ENCODE results near the gene KCNT1. TPM values are rescaled to one million over a fixed set of nuclear protein-coding genes. Genes with fewer than 3 reads are reported as not detected.

Gene KCNT1
- polyA plus RNA-seq, 2 of the 4 experiments (the other 2 are of a cell fraction) = not detected

DNA sequence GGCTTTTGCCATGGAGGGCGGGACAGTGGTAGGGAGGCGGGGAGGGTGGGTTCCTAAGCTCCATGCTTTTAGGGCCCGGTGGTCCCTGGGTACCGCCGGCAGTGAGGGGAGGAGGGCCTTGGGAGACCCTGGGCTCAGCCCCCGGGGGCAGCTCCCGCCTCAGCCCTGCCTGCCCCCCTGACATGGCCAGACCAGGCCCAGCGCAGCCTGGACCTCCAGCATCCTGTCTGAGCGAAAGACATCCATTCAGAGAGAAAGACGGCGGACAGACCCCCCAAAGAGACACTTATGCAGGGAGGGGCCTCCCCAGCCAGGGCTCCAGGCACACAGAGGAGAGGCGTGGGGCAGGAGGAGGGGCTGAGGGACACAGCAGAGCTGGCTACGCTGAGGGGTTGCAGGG is 45.3 kb downstream of the KCNT1 start:
- Histone ChIP-seq H3K4me2 (no peak overlapping the region), H3K4me3 (no peak overlapping the region), H3K9me3 (no peaks in the 10 kb centered on the region), H3K27ac (no peak overlapping the region), H3K4me1 (no peaks in the 10 kb centered on the region)
- DNase-seq (ENCODE audit: low read depth in 1 of 2, low spot score in 1 of 2) (no peak), FAIRE-seq (no peak), ATAC-seq (no peak)
- POLR2A ChIA-PET = no interaction called here
- 78% methylated on average over 4 of the region's 13 CpGs for WGBS (ENCODE audit: missing lambda C conversion rate)
- CTCF ChIA-PET = no interaction called here
- TF ChIP-seq, protein P1, sequence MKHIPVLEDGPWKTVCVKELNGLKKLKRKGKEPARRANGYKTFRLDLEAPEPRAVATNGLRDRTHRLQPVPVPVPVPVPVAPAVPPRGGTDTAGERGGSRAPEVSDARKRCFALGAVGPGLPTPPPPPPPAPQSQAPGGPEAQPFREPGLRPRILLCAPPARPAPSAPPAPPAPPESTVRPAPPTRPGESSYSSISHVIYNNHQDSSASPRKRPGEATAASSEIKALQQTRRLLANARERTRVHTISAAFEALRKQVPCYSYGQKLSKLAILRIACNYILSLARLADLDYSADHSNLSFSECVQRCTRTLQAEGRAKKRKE (CRISPR knock-in tag; IDR thresholded peaks at IDR 0.05; ENCODE audit: low read depth) = no peak
- TF ChIP-seq CEBPB (IDR thresholded peaks at IDR 0.05) (no peak), KDM1A (IDR thresholded peaks at IDR 0.05; ENCODE audit: low read depth) (no peak), NPAS2 (CRISPR knock-in tag; IDR thresholded peaks at IDR 0.05; ENCODE audit: borderline replicate concordance) (no peak), ZSCAN20 (CRISPR knock-in tag; IDR thresholded peaks at IDR 0.05) (no peak), SREBF2 (IDR thresholded peaks at IDR 0.05) (no peak), RARB (CRISPR knock-in tag; IDR thresholded peaks at IDR 0.05) (no peak)
- TF ChIP-seq, protein P2, sequence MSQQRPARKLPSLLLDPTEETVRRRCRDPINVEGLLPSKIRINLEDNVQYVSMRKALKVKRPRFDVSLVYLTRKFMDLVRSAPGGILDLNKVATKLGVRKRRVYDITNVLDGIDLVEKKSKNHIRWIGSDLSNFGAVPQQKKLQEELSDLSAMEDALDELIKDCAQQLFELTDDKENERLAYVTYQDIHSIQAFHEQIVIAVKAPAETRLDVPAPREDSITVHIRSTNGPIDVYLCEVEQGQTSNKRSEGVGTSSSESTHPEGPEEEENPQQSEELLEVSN (IDR thresholded peaks at IDR 0.05; ENCODE audit: borderline replicate concordance, low read depth) = no peak

DNA sequence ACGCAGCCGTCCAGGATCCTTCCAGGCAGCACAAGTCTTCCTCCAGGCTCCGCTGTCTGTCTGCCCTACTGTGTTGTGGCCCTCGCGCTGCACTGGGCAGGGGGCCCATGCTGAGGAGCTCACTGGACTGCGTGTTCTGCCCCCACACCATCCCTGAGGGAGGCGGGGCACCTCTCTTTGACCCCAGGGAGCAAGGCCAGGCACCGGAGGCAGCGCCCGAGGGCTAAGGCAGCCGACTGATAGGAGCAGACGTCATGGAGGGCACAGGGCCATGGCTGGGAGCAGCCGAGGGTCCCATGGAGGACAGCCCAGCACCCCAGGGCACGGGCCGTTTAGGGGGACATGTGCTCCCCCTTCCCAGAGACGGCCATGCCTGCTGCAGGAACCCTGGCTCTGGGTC is 46.7 kb downstream of the KCNT1 start:
- no peak for DNase-seq (ENCODE audit: low read depth in 1 of 2, low spot score in 1 of 2)
- 49% methylated on average over 6 of the region's 16 CpGs for WGBS (ENCODE audit: missing lambda C conversion rate)
- H3K27ac ChIP-seq = no peak overlapping the region
- FAIRE-seq = no peak
- no peak for TF ChIP-seq CHD2 (IDR thresholded peaks at IDR 0.05; ENCODE audit: low read length, partially characterized antibody)
- no peak for TF ChIP-seq TP53 (CRISPR knock-in tag; IDR thresholded peaks at IDR 0.05)
- TF ChIP-seq NFE2L2 (conservative IDR thresholded peaks at IDR 0.05; ENCODE audit: low read length) = no peak
- no peak for TF ChIP-seq ESRRA (IDR thresholded peaks at IDR 0.05; ENCODE audit: borderline replicate concordance, low read length)
- TF ChIP-seq NR3C1 (IDR thresholded peaks at IDR 0.05) = no peak
- no peak for TF ChIP-seq CBX8 (IDR thresholded peaks at IDR 0.05)
- TF ChIP-seq POLR2A (IDR thresholded peaks at IDR 0.05; ENCODE audit: low read length) = no peak
- TF ChIP-seq RNF2 (IDR thresholded peaks at IDR 0.05; ENCODE audit: borderline replicate concordance, low read depth) = no peak
- ChIA-PET CTCF (no interaction called here), POLR2A (no interaction called here)
- ATAC-seq = no peak
- no peaks in the 10 kb centered on the region for H3K4me1 ChIP-seq
- H3K4me2 ChIP-seq = no peak overlapping the region
- no peak overlapping the region for H3K4me3 ChIP-seq
- no peaks in the 10 kb centered on the region for H3K9me3 ChIP-seq

DNA sequence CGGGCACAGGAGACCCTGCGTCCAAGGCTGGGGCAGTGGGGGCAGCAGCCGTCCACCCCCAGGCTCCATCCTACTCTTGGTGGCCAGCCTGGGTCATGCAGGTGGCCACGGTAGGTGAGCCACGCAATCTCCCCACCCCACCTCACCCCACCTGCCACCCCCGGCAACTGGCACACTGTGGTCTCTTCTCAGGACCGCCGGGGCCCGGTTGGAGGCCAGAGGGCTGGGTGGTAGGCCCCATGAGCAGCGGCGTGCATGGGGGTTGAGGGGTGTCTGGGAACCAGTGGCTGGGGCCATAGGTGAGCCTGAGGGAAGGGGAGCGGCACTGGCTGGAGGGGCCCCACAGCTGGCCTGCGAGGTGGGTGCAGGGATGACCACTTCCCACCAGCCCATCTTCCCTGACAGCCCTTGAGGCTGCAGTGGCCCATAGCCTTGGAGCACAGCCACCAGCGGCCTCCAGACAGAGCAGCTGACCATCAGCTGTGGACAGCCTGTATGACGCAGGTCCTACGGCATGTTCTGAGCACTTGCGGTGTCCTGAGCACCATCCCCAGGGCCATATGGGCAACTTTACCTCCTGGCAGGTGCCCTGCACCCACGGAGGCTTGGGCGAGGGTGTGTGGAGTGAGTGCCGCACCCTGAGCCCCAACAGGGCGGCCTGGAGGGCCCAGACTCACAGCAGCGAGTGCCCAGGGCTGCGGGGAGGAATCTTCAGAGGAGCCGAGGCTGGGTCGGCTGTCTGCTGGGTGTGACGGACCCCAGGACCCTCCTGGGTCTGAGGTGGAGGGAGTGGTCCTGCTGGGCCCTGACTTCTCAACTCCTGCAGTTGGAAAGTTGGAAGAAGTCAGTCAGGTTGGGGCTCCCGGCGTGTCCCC is 47.4 kb downstream of the KCNT1 start:
- 67% methylated on average over 6 of the region's 28 CpGs for WGBS (ENCODE audit: missing lambda C conversion rate)
- FAIRE-seq (no peak), DNase-seq (ENCODE audit: low read depth in 1 of 2, low spot score in 1 of 2) (no peak), ATAC-seq (no peak; a peak in 1 of 6 replicates)
- Histone ChIP-seq H3K4me1 (no peaks in the 10 kb centered on the region), H3K27ac (no peak overlapping the region), H3K4me2 (no peak overlapping the region), H3K4me3 (no peak overlapping the region), H3K9me3 (no peaks in the 10 kb centered on the region)
- TF ChIP-seq EHMT2 (IDR thresholded peaks at IDR 0.05; ENCODE audit: low read depth) = no peak
- TF ChIP-seq MAZ (IDR thresholded peaks at IDR 0.05; ENCODE audit: borderline replicate concordance, low read depth, low read length) = no peak
- TF ChIP-seq, protein P3, sequence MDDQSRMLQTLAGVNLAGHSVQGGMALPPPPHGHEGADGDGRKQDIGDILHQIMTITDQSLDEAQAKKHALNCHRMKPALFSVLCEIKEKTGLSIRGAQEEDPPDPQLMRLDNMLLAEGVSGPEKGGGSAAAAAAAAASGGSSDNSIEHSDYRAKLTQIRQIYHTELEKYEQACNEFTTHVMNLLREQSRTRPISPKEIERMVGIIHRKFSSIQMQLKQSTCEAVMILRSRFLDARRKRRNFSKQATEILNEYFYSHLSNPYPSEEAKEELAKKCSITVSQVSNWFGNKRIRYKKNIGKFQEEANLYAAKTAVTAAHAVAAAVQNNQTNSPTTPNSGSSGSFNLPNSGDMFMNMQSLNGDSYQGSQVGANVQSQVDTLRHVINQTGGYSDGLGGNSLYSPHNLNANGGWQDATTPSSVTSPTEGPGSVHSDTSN (IDR thresholded peaks at IDR 0.05) = no peak
- no peak for TF ChIP-seq HOXB13 (CRISPR knock-in tag; IDR thresholded peaks at IDR 0.05; ENCODE audit: low read depth)
- TF ChIP-seq, protein P4, sequence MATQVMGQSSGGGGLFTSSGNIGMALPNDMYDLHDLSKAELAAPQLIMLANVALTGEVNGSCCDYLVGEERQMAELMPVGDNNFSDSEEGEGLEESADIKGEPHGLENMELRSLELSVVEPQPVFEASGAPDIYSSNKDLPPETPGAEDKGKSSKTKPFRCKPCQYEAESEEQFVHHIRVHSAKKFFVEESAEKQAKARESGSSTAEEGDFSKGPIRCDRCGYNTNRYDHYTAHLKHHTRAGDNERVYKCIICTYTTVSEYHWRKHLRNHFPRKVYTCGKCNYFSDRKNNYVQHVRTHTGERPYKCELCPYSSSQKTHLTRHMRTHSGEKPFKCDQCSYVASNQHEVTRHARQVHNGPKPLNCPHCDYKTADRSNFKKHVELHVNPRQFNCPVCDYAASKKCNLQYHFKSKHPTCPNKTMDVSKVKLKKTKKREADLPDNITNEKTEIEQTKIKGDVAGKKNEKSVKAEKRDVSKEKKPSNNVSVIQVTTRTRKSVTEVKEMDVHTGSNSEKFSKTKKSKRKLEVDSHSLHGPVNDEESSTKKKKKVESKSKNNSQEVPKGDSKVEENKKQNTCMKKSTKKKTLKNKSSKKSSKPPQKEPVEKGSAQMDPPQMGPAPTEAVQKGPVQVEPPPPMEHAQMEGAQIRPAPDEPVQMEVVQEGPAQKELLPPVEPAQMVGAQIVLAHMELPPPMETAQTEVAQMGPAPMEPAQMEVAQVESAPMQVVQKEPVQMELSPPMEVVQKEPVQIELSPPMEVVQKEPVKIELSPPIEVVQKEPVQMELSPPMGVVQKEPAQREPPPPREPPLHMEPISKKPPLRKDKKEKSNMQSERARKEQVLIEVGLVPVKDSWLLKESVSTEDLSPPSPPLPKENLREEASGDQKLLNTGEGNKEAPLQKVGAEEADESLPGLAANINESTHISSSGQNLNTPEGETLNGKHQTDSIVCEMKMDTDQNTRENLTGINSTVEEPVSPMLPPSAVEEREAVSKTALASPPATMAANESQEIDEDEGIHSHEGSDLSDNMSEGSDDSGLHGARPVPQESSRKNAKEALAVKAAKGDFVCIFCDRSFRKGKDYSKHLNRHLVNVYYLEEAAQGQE (IDR thresholded peaks at IDR 0.05) = no peak
- TF ChIP-seq, protein P5, sequence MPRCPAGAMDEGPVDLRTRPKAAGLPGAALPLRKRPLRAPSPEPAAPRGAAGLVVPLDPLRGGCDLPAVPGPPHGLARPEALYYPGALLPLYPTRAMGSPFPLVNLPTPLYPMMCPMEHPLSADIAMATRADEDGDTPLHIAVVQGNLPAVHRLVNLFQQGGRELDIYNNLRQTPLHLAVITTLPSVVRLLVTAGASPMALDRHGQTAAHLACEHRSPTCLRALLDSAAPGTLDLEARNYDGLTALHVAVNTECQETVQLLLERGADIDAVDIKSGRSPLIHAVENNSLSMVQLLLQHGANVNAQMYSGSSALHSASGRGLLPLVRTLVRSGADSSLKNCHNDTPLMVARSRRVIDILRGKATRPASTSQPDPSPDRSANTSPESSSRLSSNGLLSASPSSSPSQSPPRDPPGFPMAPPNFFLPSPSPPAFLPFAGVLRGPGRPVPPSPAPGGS (IDR thresholded peaks at IDR 0.05) = no peak
- POLR2A ChIA-PET = no interaction called here
- CTCF ChIA-PET = interaction anchor here (1.5 kb wide), 1 partner anchor 14 kb away, joined by 3 read pairs; no protein-coding TSS in a partner anchor
